ENCODE data around the gene RAD51B.
"Not testable (repeated sequence)": the region's sequence is repeated elsewhere in the genome, so short reads cannot be mapped to it uniquely, and the experiment has no call there.

The RAD51B gene

GRCh38 chr14:68085742-68086141 lies 266.2 kb downstream of the RAD51B start:
- DNase-seq: no peak

GRCh38 chr14:68088451-68088854 lies 268.9 kb downstream of the RAD51B start:
- DNase-seq: peak; percentile 50

GRCh38 chr14:68089146-68089731 lies 269.7 kb downstream of the RAD51B start:
- no peak for DNase-seq

- DNase-seq: no peak
These were observed 274.6 kb downstream of the RAD51B start for GRCh38 chr14:68094158-68094557.

- DNase-seq: no peak
These were observed 275.2 kb downstream of the RAD51B start for GRCh38 chr14:68094752-68095151.

GRCh38 chr14:68097727-68098126 lies 278.1 kb downstream of the RAD51B start:
- DNase-seq: no peak

GRCh38 chr14:68098834-68099233 lies 279.3 kb downstream of the RAD51B start:
- no peak for DNase-seq

GRCh38 chr14:68099495-68100045 lies 280.0 kb downstream of the RAD51B start:
- DNase-seq: peak; percentile 46

GRCh38 chr14:68101715-68102301 lies 282.2 kb downstream of the RAD51B start:
- DNase-seq: not testable (repeated sequence)

GRCh38 chr14:68103853-68104252 lies 284.3 kb downstream of the RAD51B start:
- DNase-seq: no peak

GRCh38 chr14:68104518-68104917 lies 284.9 kb downstream of the RAD51B start:
- no peak for DNase-seq

- DNase-seq: no peak
These were observed 286.2 kb downstream of the RAD51B start for GRCh38 chr14:68105816-68106215.

- DNase-seq: no peak
These were observed 286.9 kb downstream of the RAD51B start for GRCh38 chr14:68106456-68106855.

GRCh38 chr14:68106905-68107304 lies 287.3 kb downstream of the RAD51B start:
- no peak for DNase-seq

GRCh38 chr14:68109132-68109900 lies 289.7 kb downstream of the RAD51B start:
- DNase-seq: no peak

GRCh38 chr14:68111097-68111852 lies 291.7 kb downstream of the RAD51B start:
- no peak for DNase-seq

- DNase-seq: no peak
These were observed 292.3 kb downstream of the RAD51B start for GRCh38 chr14:68111853-68112270.

- peak; percentile 56 for DNase-seq
These were observed 292.9 kb downstream of the RAD51B start for GRCh38 chr14:68112442-68112841.

- no peak for DNase-seq
These were observed 293.9 kb downstream of the RAD51B start for GRCh38 chr14:68113343-68113930.

- not testable (repeated sequence) for DNase-seq
These were observed 296.4 kb downstream of the RAD51B start for GRCh38 chr14:68115952-68116351.

- no peak for DNase-seq
These were observed 303.1 kb downstream of the RAD51B start for GRCh38 chr14:68122651-68123050.

GRCh38 chr14:68124050-68124449 lies 304.5 kb downstream of the RAD51B start:
- DNase-seq: no peak

Measured in femur (tissue), 1 donor.